ENCODE measurements around the gene GPX7. TPM values are rescaled to one million over a fixed set of nuclear protein-coding genes. Genes with fewer than 3 reads are reported as not detected.

GPX7 gene
- total RNA-seq, 2 experiments from 2014 or later, result 26.6 to 27.8 TPM

DNA sequence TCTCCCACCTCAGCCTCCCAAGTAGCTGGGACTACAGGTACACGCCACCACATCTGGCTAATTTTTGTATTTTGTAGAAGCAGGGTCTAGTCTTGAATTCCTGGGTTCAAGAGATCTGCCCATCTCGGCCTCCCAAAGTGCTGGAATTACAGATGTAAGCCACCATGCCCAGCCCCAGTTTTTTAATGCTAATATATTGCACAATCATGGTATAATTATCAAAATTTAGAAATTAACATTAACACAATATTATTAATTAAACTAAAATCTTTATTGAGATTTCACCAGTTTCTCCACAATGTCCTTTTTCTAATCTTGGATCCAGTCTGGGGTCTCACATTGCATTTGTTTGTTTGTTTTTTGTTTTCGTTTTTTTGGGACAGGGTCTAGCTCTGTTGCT is 21.9 kb upstream of the GPX7 start:
- ChIA-PET POLR2A (no interaction called here), CTCF (no interaction called here)

DNA sequence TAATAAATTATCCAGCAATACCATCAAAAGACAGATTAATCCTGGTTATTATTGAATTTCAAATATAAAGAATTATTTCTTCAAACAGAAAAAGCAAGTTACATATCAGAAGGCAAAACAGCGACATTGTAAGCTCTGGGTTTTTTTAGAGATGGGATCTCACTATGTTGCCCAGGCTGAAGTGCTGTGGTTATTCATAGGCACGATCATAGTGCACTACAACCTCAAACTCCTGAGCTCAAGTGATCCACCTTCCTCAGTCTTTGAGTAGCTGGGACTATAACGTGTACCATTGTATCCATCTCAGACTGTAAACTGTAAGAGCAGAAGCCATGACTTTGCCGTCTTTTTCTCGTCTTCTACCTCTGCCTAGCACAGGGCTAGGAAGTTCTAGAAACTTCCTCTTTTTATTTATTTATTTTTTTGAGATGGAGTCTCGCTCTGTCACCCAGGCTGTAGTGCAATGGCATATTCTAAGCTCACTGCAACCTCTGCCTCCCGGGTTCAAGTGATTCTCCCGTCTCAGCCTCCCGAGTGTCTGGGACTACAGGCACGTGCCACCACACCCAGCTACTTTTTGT is 20.0 kb upstream of the GPX7 start:
- POLR2A ChIA-PET, result no interaction called here
- CTCF ChIA-PET, result interaction anchor here (0.6 kb wide), 1 partner anchor 160 kb away, joined by 6 read pairs; no protein-coding TSS in a partner anchor

DNA sequence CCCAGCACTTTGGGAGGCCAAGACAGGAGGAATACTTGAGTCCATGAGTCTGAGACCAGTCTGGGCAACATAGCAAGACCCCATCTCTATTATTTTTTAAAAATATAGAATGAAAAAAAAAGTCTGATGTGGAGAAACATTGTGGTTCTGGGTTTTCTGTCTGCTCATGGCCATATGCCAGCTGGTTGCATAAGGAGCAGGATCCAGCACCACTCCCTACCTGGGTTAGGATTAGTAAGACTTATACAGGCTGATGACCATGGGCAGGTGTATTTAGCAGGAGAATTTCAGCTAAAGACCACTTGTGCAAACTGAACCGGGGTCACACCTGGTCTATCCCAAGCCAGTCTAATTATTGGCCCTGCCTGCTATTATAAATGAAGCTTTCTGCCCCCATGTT is 16.7 kb upstream of the GPX7 start:
- POLR2A ChIA-PET, result no interaction called here
- CTCF ChIA-PET, result no interaction called here

DNA sequence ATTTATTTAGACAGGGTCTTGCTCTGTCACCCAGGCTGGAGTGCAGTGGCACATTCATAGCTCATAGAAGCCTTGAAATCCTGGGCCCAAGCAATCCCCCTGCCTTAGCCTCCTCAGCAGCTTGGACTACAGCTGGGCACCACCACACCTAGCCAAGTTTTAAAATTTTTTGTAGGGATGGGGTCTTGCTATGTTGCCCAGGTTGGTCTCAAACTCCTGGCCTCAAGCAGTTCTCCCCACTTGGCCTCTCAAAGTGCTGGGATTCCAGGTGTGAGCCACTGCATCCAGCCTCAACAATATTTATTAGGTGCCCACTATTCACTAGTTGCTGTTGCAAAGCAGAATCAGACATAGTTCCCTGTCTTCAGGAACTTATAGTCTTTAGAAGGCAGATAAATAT is 14.1 kb upstream of the GPX7 start:
- CTCF ChIA-PET, result interaction anchor here (0.6 kb wide), 1 partner anchor 333 kb away, joined by 3 read pairs; no protein-coding TSS in a partner anchor
- POLR2A ChIA-PET, result interaction anchor here (0.6 kb wide), 1 partner anchor 35 kb away, joined by 3 read pairs; the partner anchor contains the start of gene TUT4

DNA sequence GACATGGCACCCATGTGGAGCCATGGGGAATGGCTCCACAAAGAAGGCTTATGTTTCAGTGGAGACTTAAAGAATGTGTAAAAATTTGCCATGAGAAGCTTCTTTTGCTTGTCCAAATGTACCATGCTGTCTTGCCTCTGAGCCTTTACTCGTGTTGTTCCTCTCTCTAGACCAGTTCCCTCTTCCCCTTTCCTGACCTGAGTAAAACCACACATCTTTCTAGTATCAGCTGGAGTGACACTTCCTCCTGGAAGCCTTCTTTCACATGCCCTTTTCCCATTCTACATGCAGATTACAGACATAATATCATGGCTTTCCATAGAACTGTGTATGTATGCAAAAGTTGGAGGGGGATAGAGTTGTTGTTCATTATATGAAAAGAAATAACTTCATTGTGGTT is 13.6 kb upstream of the GPX7 start:
- CTCF ChIA-PET, result no interaction called here

DNA sequence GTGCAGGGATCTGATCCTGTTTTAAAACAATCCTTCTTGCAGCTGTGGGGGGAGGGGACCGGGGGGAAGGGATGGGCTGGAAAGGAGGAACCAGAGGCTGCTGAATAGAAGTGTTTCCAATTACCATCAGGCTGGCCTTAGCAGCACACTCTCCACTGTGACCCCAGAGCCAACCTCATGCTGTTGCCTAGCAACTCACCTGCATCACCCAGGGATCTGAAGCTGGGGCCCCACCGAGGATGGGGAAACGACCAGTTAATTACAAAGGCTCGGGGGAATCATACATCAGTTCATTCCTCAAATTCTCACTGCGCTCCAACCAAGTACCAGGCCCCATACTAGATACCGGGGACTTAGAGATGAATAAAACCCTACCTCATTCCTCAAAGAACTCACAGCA is 11.9 kb upstream of the GPX7 start:
- CTCF ChIA-PET, result no interaction called here

More for the DNA sequence above, 13.6 kb upstream of the GPX7 start:
- POLR2A ChIA-PET, result interaction anchor here (0.6 kb wide), 1 partner anchor 36 kb away, joined by 3 read pairs; the partner anchor contains the start of gene TUT4

DNA sequence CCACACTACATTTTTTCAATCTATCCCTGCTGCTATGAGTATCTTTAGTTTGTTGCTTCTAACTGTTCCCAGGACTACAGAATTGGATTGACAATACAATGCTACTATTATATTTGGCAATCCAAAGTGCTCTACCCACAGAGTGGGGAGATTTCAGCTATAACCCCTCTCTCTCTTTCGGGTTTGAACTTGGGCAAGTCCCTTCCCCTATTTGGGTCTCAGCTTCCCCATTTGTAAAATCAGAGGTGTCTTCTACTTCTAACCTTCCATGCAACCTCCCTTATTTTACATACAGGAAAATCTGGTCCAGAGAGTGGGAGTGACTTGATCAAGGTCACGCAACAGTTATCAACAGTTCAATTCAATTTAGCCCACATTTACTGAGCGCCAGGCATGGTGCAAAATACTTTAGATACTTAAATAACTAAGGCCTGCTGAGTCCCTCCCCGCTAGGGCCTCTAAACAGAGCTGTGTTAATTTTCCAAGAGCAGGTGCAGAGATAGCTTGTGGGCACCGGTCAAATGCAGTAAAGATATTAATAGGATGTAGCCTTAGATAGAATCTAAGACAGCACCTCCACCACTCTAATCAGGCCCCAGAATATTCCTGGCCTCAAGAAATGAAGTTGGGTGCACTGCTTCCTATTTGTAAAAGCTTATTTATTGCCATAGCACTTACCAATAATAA is 9.4 kb upstream of the GPX7 start:
- CTCF ChIA-PET, result interaction anchor here (1.4 kb wide), 1 partner anchor 25 kb away, joined by 4 read pairs; no protein-coding TSS in a partner anchor
- POLR2A ChIA-PET, result no interaction called here

More for the DNA sequence above, 11.9 kb upstream of the GPX7 start:
- POLR2A ChIA-PET, result no interaction called here

DNA sequence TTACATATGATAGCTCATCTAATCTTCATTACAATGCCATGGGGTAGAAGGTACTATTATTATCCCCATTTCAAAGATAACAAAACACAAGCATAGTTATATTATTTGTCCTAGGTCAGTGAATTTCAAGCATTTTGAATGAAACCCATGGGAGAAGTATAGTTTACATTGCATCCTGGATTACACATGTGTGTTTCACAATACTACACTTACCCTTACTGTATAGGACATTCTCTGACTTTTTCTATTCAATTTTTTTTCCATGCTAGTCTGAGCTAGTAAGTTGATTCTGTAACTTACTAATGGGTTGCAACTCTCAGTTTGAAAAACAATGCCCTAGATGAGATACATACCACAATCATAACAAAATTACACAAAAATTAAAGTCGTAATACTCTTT is 8.7 kb upstream of the GPX7 start:
- POLR2A ChIA-PET, result no interaction called here
- CTCF ChIA-PET, result interaction anchor here (1.2 to 1.4 kb wide), 2 partner anchors 25 to 93 kb away, joined by 3 to 4 read pairs; no protein-coding TSS in a partner anchor

DNA sequence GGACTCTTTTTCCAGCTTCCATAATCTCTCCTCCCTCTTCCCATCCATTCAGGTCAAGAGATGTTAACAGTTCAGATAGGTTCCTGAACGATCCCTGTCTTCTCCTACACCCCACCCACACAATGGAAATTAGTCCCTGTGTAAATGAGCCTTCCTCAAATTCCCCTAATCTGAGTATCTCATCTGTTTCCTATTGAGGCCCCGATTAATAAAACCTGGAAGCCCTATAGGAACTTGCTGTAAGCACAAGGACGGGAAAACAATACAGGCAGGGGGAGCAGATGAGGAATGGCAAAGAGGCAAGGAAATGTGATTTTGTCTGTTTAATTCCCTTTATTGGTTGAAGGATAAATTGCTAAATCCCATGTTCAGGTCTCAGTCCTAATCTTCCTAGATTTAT is 7.1 kb upstream of the GPX7 start:
- POLR2A ChIA-PET, result no interaction called here
- CTCF ChIA-PET, result interaction anchor here (0.6 kb wide), 1 partner anchor 144 kb away, joined by 3 read pairs; no protein-coding TSS in a partner anchor

DNA sequence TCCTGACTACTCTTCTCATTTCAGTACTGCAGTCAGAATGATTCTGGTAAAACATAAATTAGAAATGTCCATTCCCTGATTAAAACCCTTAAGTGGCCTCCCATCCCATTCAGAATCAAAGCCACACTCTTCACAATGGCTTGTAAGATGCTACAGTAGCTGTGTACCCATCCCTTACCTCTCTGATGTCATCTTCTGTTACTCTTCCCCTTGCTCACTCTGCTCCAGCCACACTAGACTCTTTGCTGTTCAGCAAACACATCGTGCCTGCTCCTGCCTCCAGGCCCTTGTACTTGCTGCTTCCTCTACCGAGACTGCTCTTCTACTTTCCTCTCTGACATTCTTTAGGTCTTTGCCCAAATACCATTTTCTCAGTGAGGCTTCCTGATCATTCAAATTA is 4.3 kb upstream of the GPX7 start:
- ChIA-PET POLR2A (no interaction called here), CTCF (no interaction called here)

DNA sequence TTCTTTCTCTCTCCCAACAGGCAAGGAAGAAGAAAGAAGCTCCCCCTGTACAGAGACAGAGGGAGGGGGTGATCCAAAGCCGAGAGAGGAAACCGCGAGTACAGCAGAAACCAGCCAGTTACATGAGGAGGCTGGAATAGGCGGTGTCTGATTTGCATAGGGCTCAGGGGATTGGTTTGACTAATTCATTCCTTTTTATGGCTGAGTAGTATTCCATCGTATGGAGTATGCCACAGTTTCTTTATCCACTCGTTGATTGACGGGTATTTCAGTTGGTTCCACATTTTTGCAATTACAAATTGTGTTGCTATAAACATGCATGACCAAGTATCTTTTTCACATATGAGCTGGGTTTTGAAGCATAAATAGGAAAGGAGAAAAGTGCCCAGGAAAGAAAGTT is 3.4 kb upstream of the GPX7 start:
- ChIA-PET CTCF (interaction anchor here (0.6 kb wide), 1 partner anchor 12 kb away, joined by 4 read pairs; no protein-coding TSS in a partner anchor), POLR2A (interaction anchor here (0.7 kb wide), 1 partner anchor 44 kb away, joined by 5 read pairs; no protein-coding TSS in a partner anchor)

DNA sequence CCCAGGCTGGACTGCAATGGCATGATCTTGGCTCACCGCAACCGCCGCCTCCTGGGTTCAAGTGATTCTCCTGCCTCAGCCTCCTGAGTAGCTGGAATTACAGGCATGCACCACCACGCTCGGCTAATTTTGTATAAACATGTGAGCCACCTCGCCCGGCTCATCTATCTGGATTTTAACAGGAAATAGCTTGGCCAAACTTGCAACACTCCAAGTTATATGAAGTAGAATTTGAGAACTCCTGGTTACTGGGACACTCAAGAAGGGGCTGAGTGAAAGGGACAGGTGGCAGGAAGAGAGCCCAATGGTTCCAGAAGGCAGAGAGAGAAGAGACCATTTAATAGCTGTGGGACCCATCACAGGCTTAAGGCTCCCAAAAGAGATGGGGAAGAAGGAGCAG is 2.9 kb upstream of the GPX7 start:
- ChIA-PET CTCF (interaction anchor here (0.6 kb wide), 1 partner anchor 13 kb away, joined by 4 read pairs; no protein-coding TSS in a partner anchor), POLR2A (interaction anchor here (0.9 kb wide), 1 partner anchor 146 kb away, joined by 3 read pairs; no protein-coding TSS in a partner anchor)

DNA sequence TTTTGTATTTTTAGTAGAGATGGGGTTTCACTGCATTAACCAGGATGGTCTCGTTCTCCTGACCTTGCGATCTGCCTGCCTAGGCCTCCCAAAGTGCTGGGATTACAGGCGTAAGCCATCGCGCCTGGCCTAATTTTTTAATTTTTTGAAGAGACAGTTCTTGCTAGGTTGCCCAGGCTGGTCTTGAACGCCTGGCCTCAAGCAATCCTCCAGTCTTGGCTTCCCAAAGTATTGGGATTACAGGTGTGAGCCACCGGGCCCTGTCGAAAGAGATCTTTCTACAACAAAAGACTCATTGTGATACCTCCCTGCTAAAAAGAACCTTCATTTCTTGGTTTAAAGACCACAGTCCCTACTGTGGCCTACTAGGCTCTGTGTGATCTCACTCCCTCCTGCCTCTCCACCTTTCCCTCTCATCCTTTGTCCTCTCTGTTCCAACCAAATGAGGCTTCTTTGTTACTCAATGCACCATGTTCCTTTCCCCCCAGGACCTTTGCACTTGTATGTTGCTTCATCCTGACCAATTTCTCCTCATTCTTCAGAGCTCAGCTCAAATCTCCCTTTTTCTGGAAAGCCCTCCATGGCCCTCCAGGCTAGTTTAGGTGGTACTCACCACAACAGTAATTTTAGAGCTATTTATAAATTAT is 1.5 kb upstream of the GPX7 start:
- POLR2A ChIA-PET, result interaction anchor here (1.5 kb wide), 1 partner anchor 47 kb away, joined by 9 read pairs; the partner anchor contains the start of gene TUT4
- CTCF ChIA-PET, result interaction anchor here (1.4 kb wide), 1 partner anchor 232 kb away, joined by 4 read pairs; no protein-coding TSS in a partner anchor

DNA sequence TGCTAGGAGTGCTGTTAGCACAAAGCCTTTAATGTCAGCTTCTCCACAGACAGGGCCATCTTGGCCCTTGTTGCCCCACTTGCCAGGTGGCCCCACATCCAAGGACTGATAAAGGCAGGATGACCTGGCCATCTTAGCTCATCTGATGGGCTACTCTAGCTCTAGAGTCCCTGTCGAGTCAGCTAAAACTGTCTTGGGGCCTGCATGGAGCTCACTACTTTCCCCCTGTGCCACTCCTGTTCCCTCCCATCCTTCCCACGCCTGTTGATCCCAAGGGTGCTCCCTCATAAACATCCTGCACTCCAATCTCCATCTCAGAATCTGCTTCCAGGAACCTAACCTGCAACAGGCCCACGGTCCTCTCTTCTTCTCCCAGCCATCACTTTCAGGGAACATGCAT is 652 bp upstream of the GPX7 start:
- ChIA-PET POLR2A (interaction anchor here (0.6 to 1.5 kb wide), 2 partner anchors 48 to 633 kb away, joined by 4 to 9 read pairs; partner anchors contain the start of gene TUT4), CTCF (interaction anchor here (1.4 kb wide), 1 partner anchor 233 kb away, joined by 4 read pairs; no protein-coding TSS in a partner anchor)

DNA sequence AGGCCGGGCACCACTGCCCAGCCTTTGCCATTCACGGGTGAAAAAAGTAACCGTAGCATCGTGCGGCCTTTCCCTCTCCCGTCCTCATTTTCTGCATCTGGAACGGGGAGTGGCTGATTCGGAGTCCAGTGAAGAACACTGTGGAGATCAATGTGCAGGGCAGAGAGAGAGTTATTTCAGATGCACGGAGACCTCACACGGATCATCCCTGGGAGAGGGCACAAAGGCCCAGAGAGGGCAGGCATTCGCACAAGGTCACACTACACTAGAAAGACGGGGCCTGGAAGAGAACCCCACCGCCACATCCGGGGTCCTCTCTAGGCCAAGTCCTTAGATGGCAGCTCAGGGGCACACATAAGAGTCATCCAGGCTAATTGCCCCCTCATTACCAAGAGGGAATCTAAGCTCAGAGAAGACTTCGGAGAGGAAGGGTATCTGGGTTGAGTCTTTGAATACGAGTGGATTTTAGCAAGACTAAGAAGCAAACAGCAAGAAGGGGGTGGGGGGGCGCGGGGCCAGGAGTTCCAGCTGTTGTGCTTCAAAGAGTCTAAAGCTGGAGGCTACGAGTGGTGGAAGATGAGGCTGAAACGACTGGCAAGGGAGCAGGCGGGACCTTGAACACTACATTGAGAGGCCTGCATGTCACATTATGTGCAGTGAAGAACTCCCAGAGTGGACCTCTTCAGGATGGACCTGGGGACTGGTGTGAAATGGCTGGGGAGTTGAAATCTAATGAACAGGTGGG is 857 bp downstream of the GPX7 start:
- CTCF ChIA-PET, result interaction anchor here (0.6 to 0.7 kb wide), 2 partner anchors 83 to 220 kb away, joined by 3 read pairs; no protein-coding TSS in a partner anchor
- POLR2A ChIA-PET, result interaction anchor here (0.9 to 1.9 kb wide), 3 partner anchors 11 to 50 kb away, joined by 3 to 8 read pairs (median 3); partner anchors contain the start of gene TUT4

DNA sequence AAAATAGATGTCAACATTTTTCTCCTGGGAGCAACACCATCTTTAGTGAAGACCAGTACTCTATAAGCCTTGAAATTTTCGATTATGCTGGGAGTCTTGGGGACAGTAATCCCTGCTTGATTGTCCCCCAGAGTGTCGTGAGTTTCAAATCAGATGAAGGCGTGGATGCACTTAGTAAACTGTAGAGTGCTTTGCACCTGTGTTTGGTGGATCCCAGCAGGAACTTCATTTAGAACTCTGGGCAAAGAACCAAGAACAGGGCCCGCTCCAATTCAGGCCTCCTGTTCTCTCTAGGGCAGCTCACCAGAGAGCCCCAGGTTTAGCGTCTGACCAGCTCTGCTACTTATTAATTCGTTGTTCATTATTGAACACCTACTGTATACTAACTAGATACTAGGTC is 1.5 kb downstream of the GPX7 start:
- ChIA-PET POLR2A (interaction anchor here (1.2 to 1.9 kb wide), 2 partner anchors 10 to 50 kb away, joined by 3 to 8 read pairs; partner anchors contain the start of gene TUT4), CTCF (interaction anchor here (0.6 to 0.7 kb wide), 3 partner anchors 11 to 468 kb away, joined by 3 to 4 read pairs (median 3); no protein-coding TSS in a partner anchor)

DNA sequence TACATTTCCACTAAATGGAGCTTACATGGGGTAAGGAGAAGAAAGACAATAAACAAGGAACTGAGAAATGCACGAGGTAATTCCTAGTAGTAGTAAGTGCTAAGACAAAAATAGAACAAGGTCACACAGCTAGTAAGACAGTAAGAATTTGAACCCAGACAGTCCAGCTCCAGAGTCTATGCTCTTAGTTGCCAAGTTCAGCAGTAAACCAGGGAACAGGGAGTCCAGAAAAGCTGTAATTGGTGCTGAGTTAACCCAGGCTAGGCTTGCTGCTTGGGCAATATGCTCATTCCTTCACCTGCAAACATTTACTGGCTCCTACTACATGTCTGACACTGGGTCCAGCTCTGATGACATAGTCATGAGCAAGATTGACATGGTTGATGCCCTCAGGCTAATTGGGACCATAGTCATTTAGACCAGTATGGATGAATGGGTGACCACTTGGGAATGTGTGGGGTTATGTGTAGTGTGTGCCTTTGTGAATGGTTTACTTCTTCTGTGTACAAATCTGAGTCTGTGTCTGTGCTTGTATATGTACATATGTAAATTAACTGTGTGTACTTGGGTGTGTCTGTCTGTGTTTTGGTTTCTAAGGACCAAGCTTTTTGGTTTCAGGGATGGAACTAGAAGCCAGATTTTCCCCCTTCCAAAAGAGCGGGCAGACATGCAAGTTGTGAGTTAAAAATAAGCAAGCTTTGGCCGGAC is 2.0 kb downstream of the GPX7 start:
- POLR2A ChIA-PET, result interaction anchor here (1.2 to 1.9 kb wide), 2 partner anchors 10 to 51 kb away, joined by 3 to 8 read pairs; partner anchors contain the start of gene TUT4

More for the DNA sequence above, 2.0 kb downstream of the GPX7 start:
- CTCF ChIA-PET, result interaction anchor here (0.6 to 1.7 kb wide), 6 partner anchors 11 to 469 kb away, joined by 3 to 6 read pairs (median 4); partner anchors contain the start of gene TUT4
